Ascending aorta (tissue), 2 donors: Measurements from ENCODE around the gene PSMD2. TPM values are rescaled to one million over a fixed set of nuclear protein-coding genes. Genes with fewer than 3 reads are reported as not detected.
A peak's percentile ranks its signal among the peaks of the same experiment; 100 is the strongest.

Experiments
- DNase-seq, 2 donors: peaks; one replicate each; pipeline ENCODE4 v3.0.0-alpha.2; 2019; ENCODE audit warnings: low spot score in 2 of 2
- H3K27ac ChIP-seq, 2 donors: fragments of 200-600 bp; sonication (generic); one replicate each; pipeline ENCODE4 v1.5.1; 2016 to 2017; ENCODE audit warnings: mild to moderate bottlenecking in 1 of 2
- H3K27me3 ChIP-seq: fragments of 200-600 bp; sonication (generic); one replicate; pipeline ENCODE4 v1.5.1; 2017
- H3K36me3 ChIP-seq, 2 donors: fragments of 200-600 bp; sonication (generic); one replicate each; pipeline ENCODE4 v1.5.1; 2016
- H3K4me1 ChIP-seq, 2 donors: fragments of 200-600 bp; sonication (generic); one replicate each; pipeline ENCODE4 v1.5.1; 2016 to 2017; ENCODE audit warnings: mild to moderate bottlenecking in 1 of 2
- H3K4me3 ChIP-seq, 2 donors: fragments of 200-600 bp; sonication (generic); one replicate each; pipeline ENCODE4 v1.5.1; 2016 to 2017; ENCODE audit warnings: mild to moderate bottlenecking in 1 of 2
- H3K9me3 ChIP-seq, 2 donors: fragments of 200-600 bp; sonication (generic); one replicate each; pipeline ENCODE4 v1.5.1; 2016
- CTCF ChIP-seq, 3 experiments: fragments of 200-600 bp in 2 of 3; fragments of 450-650 bp in 1 of 3; sonication (generic) in 2 of 3; IDR thresholded peaks; one replicate each; pipeline ENCODE4 v1.5.1; 2016 to 2019; ENCODE audit warnings: antibody characterized with exemption in 3 of 3, mild to moderate bottlenecking in 1 of 3, moderate library complexity in 1 of 3
- intact Hi-C: fragments of 100-400 bp; cut with DNase I; formaldehyde crosslinking; loops from one replicate; pipeline ENCODE4 v1.15.1; 2023
- total RNA-seq: library from RNA; depleted of rRNA; stranded (reverse); fragments of >200 nt; gene quantifications from one replicate; pipeline ENCODE4 v1.1.0, GENCODE V29; 2016

Gene PSMD2
- total RNA-seq, 1 donor from 2014 or later = 151 TPM

GRCh38 chr3:184334470-184335158 lies 35.6 kb downstream of the PSMD2 start:
- Histone ChIP-seq H3K4me1 (peaks cover 6 to 13% of the 10 kb centered on the region in 2 donors), H3K9me3 (no peaks in the 10 kb centered on the region), H3K27ac (peak overlapping the region; percentile 97 to 99), H3K4me3 (no peak overlapping the region), H3K36me3 (peaks cover 50 to 56% of the 10 kb centered on the region in 2 donors), H3K27me3 (no peaks in the 10 kb centered on the region)
- intact Hi-C loops = loop anchor here (1.0 to 10.0 kb wide), 5 partner anchors 14 to 700 kb away; partner anchors contain the start of genes ABCF3, CLCN2, KLHL24 and POLR2H
- DNase-seq = no peak
- TF ChIP-seq CTCF (IDR thresholded peaks at IDR 0.05) = no peak

GRCh38 chr3:184335291-184335660 lies 36.2 kb downstream of the PSMD2 start:
- intact Hi-C loops = loop anchor here (1.0 to 10.0 kb wide), 5 partner anchors 15 to 700 kb away; partner anchors contain the start of genes ABCF3, CLCN2, KLHL24 and POLR2H
- H3K36me3 ChIP-seq = peaks cover 43 to 49% of the 10 kb centered on the region in 2 donors
- H3K4me3 ChIP-seq = peak overlapping the region; percentile 88 to 96
- no peak for DNase-seq
- H3K4me1 ChIP-seq = peaks cover 7 to 16% of the 10 kb centered on the region in 2 donors
- H3K27me3 ChIP-seq = no peaks in the 10 kb centered on the region
- TF ChIP-seq CTCF (IDR thresholded peaks at IDR 0.05) = no peak
- H3K27ac ChIP-seq = peak overlapping the region; percentile 97 to 99
- no peaks in the 10 kb centered on the region for H3K9me3 ChIP-seq

GRCh38 chr3:184335661-184336546 lies 36.9 kb downstream of the PSMD2 start:
- H3K27ac ChIP-seq = peak overlapping the region; percentile 97 to 99
- H3K4me3 ChIP-seq = peak overlapping the region; percentile 88 to 96
- DNase-seq = peak; percentile 33 to 93
- no peak for TF ChIP-seq CTCF (IDR thresholded peaks at IDR 0.05)
- H3K9me3 ChIP-seq = no peaks in the 10 kb centered on the region
- peaks cover 37 to 43% of the 10 kb centered on the region in 2 donors for H3K36me3 ChIP-seq
- peaks cover 7 to 16% of the 10 kb centered on the region in 2 donors for H3K4me1 ChIP-seq
- no peaks in the 10 kb centered on the region for H3K27me3 ChIP-seq
- intact Hi-C loops = loop anchor here (1.0 to 10.0 kb wide), 5 partner anchors 16 to 701 kb away; partner anchors contain the start of genes ABCF3, CLCN2, KLHL24 and POLR2H

GRCh38 chr3:184336547-184337398 lies 37.7 kb downstream of the PSMD2 start:
- peak overlapping the region; percentile 97 to 99 for H3K27ac ChIP-seq
- intact Hi-C loops = loop anchor here (1.0 to 10.0 kb wide), 4 partner anchors 22 to 702 kb away; partner anchors contain the start of genes ABCF3, EIF4G1 and KLHL24
- H3K4me1 ChIP-seq = peaks cover 7 to 16% of the 10 kb centered on the region in 2 donors
- no peaks in the 10 kb centered on the region for H3K27me3 ChIP-seq
- DNase-seq = peak in 1 of 2 donors; percentile 77
- peaks cover 31 to 41% of the 10 kb centered on the region in 2 donors for H3K36me3 ChIP-seq
- no peaks in the 10 kb centered on the region for H3K9me3 ChIP-seq
- no peak for TF ChIP-seq CTCF (IDR thresholded peaks at IDR 0.05)
- peak overlapping the region; percentile 88 to 96 for H3K4me3 ChIP-seq

- peak; percentile 69 to 95 for DNase-seq
- no peak for TF ChIP-seq CTCF (IDR thresholded peaks at IDR 0.05)
- Histone ChIP-seq H3K4me1 (peaks cover 7 to 16% of the 10 kb centered on the region in 2 donors), H3K9me3 (no peaks in the 10 kb centered on the region), H3K4me3 (peak within 1 kb of the TSS; percentile 88 to 96), H3K27ac (peak within 1 kb of the TSS; percentile 97 to 99), H3K27me3 (no peaks in the 10 kb centered on the region), H3K36me3 (peaks cover 31 to 41% of the 10 kb centered on the region in 2 donors)
- intact Hi-C loops = loop anchor here (1.0 to 10.0 kb wide), 4 partner anchors 23 to 703 kb away; partner anchors contain the start of genes ABCF3, EIF4G1 and KLHL24
These were observed 38.3 kb downstream of the PSMD2 start, which contains the start of gene FAM131A for GRCh38 chr3:184337399-184337714. TSS of gene FAM131A (plus strand) at chr3:184337600. CDS start at chr3:184337631, 31 bp downstream.
